ENCODE measurements around the gene RREB1. TPM values are rescaled to one million over a fixed set of nuclear protein-coding genes. Genes with fewer than 3 reads are reported as not detected.

RREB1 gene
- total RNA-seq, 1 donor from 2014 or later = 43.9 TPM

DNA sequence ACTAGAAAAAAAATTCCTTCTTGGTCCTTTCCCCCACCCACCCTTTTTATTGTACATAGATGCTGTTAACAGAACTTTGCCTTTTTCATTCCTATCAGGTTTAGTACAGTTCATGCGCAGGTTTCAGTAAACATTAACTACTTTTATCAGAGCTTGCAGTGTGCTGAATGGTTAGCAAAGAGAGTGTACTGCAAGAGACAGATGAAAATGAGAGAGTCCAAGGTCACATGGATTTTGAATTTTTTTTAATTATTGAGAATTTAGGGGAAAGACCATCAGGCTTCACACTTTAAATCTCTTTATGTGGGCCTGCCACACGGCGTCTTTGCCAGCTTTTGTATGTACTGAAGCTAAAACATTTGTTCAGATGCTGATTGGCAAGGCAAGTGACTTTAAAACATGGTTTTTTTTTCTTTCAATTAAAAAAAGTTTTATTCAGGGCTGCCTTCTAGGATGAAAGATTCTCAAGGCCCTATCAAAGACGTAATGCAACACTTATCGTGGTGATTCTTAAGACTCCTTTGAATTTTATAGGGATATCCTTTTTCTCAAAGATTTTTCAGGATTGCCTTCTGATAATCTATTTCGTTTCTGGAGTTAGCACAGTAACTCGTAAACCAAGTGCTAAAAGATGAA lies 32.2 kb downstream of the RREB1 start:
- Mint-ChIP-seq H3K4me3 (peak overlapping the region; percentile 90), H3K36me3 (no peaks in the 10 kb centered on the region), H3K27me3 (no peaks in the 10 kb centered on the region), H3K9me3 (no peaks in the 10 kb centered on the region), H3K27ac (peak overlapping the region; percentile 91), H3K4me1 (ENCODE audit: unreplicated experiment) (peaks cover 59% of the 10 kb centered on the region)
- TF ChIP-seq CTCF (conservative IDR thresholded peaks at IDR 0.05) = no peak
- no peak for DNase-seq (ENCODE audit: extremely low spot score, unreplicated experiment)

DNA sequence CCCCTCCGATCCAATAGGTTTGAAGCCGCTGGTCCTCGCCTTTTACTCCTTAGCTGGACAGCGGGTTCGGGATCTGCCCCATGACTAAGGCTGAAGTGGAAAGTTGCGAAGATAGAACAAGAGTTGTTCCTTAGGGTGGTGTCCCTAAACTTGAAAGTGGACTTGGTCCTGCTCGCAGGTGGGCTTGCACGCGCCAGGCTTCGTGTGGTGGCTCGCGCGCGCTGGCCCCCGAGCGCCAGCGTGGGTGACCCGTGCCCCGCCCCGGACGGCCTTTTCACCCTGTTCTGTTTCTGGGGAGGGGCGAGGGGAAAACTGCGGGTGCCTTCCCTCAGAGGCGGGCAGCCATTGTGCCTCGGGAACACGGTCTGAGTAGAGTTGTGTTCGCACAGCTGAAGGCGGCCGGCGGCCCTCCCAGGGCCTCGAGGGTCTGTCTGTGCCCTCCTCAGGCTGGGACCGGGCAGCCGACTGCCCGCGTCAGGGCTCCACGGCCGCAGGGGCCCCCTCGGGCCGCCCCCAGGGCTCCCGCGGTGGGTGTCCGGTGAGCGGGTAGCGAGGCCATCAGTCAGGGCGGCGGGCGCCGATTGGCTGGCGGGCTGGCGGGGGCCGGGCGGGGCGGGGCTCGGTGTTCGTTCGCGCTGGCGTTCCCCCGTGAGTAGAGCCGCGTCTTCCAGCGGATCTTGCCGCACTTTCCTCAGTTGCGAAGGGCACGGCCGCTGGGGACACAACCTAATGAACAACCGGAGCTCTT lies 33.0 kb downstream of the RREB1 start:
- no peaks in the 10 kb centered on the region for H3K36me3 Mint-ChIP-seq
- no peak for TF ChIP-seq CTCF (conservative IDR thresholded peaks at IDR 0.05)
- no peaks in the 10 kb centered on the region for H3K27me3 Mint-ChIP-seq
- H3K27ac Mint-ChIP-seq = peak overlapping the region; percentile 92
- peaks cover 63% of the 10 kb centered on the region for H3K4me1 Mint-ChIP-seq (ENCODE audit: unreplicated experiment)
- DNase-seq (ENCODE audit: extremely low spot score, unreplicated experiment) = peak; percentile 88
- peak overlapping the region; percentile 90 for H3K4me3 Mint-ChIP-seq
- H3K9me3 Mint-ChIP-seq = no peaks in the 10 kb centered on the region

DNA sequence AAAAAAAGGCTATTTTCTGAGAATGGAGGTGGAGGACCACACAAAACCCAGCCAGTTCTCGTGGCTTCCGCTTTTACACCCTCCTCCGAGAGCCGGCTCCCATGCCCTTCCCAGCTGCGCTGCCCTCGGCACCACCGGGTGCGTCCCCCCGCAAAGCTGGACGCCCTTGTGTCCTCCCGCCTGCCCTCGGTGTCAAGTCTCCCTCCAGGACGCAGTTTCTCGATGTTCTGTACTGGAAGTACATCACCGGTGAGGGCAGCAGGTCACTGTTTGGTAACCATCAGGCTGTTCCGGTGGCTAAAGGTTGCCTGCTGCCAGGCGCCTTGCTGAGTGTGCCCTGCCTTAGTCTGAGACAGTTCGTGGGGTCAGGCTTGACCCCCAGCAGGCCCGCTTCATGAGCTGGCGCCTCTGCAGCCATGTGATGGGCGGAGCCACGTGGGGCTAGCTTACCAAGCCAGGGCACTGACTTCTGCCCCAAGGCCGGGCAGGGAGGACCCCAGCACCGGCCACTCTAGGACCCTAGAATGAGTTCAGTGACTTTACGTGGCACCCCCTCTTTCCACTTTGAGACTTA lies 34.6 kb downstream of the RREB1 start:
- H3K27me3 Mint-ChIP-seq = no peaks in the 10 kb centered on the region
- no peak for DNase-seq (ENCODE audit: extremely low spot score, unreplicated experiment)

GRCh38 chr6:7142918-7143475 lies 35.2 kb downstream of the RREB1 start:
- Mint-ChIP-seq H3K36me3 (no peaks in the 10 kb centered on the region), H3K4me3 (peak overlapping the region; percentile 60), H3K4me1 (ENCODE audit: unreplicated experiment) (peaks cover 73% of the 10 kb centered on the region), H3K27me3 (no peaks in the 10 kb centered on the region), H3K9me3 (no peaks in the 10 kb centered on the region), H3K27ac (peak overlapping the region; percentile 86)
- no peak for DNase-seq (ENCODE audit: extremely low spot score, unreplicated experiment)
- no peak for TF ChIP-seq CTCF (conservative IDR thresholded peaks at IDR 0.05)

More for the DNA sequence above, 34.6 kb downstream of the RREB1 start:
- H3K9me3 Mint-ChIP-seq = no peaks in the 10 kb centered on the region
- no peaks in the 10 kb centered on the region for H3K36me3 Mint-ChIP-seq
- TF ChIP-seq CTCF (conservative IDR thresholded peaks at IDR 0.05) = no peak
- no peak overlapping the region for H3K4me3 Mint-ChIP-seq
- H3K4me1 Mint-ChIP-seq (ENCODE audit: unreplicated experiment) = peaks cover 72% of the 10 kb centered on the region
- H3K27ac Mint-ChIP-seq = peak overlapping the region; percentile 86

GRCh38 chr6:7143476-7143974 lies 35.8 kb downstream of the RREB1 start:
- peaks cover 70% of the 10 kb centered on the region for H3K4me1 Mint-ChIP-seq (ENCODE audit: unreplicated experiment)
- H3K9me3 Mint-ChIP-seq = no peaks in the 10 kb centered on the region
- H3K27ac Mint-ChIP-seq = peak overlapping the region; percentile 86

More at GRCh38 chr6:7143476-7143974, 35.8 kb downstream of the RREB1 start:
- H3K27me3 Mint-ChIP-seq = no peaks in the 10 kb centered on the region
- peak overlapping the region; percentile 60 for H3K4me3 Mint-ChIP-seq
- no peak for DNase-seq (ENCODE audit: extremely low spot score, unreplicated experiment)
- no peaks in the 10 kb centered on the region for H3K36me3 Mint-ChIP-seq
- peak; percentile 65 for TF ChIP-seq CTCF (conservative IDR thresholded peaks at IDR 0.05)
